CD4-positive, CD25-positive, alpha-beta regulatory T cell (primary cell): Measurements from ENCODE around the gene TMC6. TPM values are rescaled to one million over a fixed set of nuclear protein-coding genes. Genes with fewer than 3 reads are reported as not detected.

Source experiments
- ATAC-seq, 2 donors: fragments of 150-1000 bp; cut with Tn5 transposase; one replicate each; pipeline ENCODE4 v1.10.0; 2021; ENCODE audit warnings: low read depth in 2 of 2, moderate number of reproducible peaks in 2 of 2, moderate library complexity in 1 of 2
- DNase-seq, 3 donors: peaks; one replicate each; pipeline versions ENCODE4 v3.0.0 to v3.0.0-alpha.2; 2012 to 2022; ENCODE audit warnings: mixed read lengths in 1 of 3
- H3K27ac ChIP-seq: one replicate; pipeline ENCODE4 v1.7.0; 2013; ENCODE audit warnings: mild to moderate bottlenecking, low read length; ENCODE audit not compliant: insufficient read depth, poor library complexity, severe bottlenecking
- H3K27me3 ChIP-seq: one replicate; pipeline ENCODE4 v1.7.0; 2013; ENCODE audit warnings: low read length; ENCODE audit not compliant: control insufficient read depth, insufficient read depth
- H3K36me3 ChIP-seq: one replicate; pipeline ENCODE4 v1.7.0; 2013; ENCODE audit warnings: mild to moderate bottlenecking, low read length, moderate library complexity; ENCODE audit not compliant: control insufficient read depth, insufficient read depth
- H3K4me1 ChIP-seq: 2 replicates; pipeline ENCODE4 v1.7.0; 2013; ENCODE audit warnings: mild to moderate bottlenecking, low read length; ENCODE audit not compliant: insufficient read depth, control insufficient read depth, poor library complexity, severe bottlenecking
- H3K4me3 ChIP-seq: one replicate; pipeline ENCODE4 v1.7.0; 2013; ENCODE audit warnings: low read depth, mild to moderate bottlenecking, low read length, moderate library complexity
- H3K9me3 ChIP-seq, 2 experiments: 1 replicate in 1 of 2; 2 replicates in 1 of 2; pipeline ENCODE4 v1.7.0; 2013; ENCODE audit warnings: low read length in 2 of 2, mild to moderate bottlenecking in 1 of 2, moderate library complexity in 1 of 2; ENCODE audit not compliant: control insufficient read depth in 2 of 2
- H3K27ac Mint-ChIP-seq, 3 donors: one replicate each; pipeline ENCODE4 v1.8.0; 2020 to 2022; ENCODE audit warnings: mild to moderate bottlenecking in 3 of 3, mixed read lengths in 3 of 3, moderate library complexity in 2 of 3
- H3K27me3 Mint-ChIP-seq: one replicate; pipeline ENCODE4 v1.8.0; 2022; ENCODE audit warnings: mild to moderate bottlenecking, mixed read lengths
- H3K36me3 Mint-ChIP-seq: one replicate; pipeline ENCODE4 v1.8.0; 2020; ENCODE audit warnings: mixed read lengths
- H3K4me1 Mint-ChIP-seq, 4 donors: one replicate each; pipeline ENCODE4 v1.8.0; 2020 to 2022; ENCODE audit warnings: mixed read lengths in 4 of 4, mild to moderate bottlenecking in 1 of 4
- H3K4me3 Mint-ChIP-seq, 4 donors: one replicate each; pipeline ENCODE4 v1.8.0; 2020 to 2022; ENCODE audit warnings: mild to moderate bottlenecking in 4 of 4, mixed read lengths in 4 of 4, moderate library complexity in 3 of 4
- H3K9me3 Mint-ChIP-seq, 7 donors: one replicate each; pipeline ENCODE4 v1.8.0; 2020 to 2022; ENCODE audit warnings: mixed read lengths in 7 of 7, mild to moderate bottlenecking in 3 of 7, moderate library complexity in 2 of 7
- polyA plus RNA-seq, 4 donors: library from polyadenylated mRNA; unstranded; fragments of 300-500 nt; fragmentation: Illumina TruSeq; gene quantifications; one replicate each; pipeline ENCODE4 v1.2.3, GENCODE V29; 2021
- total RNA-seq: library from RNA; stranded (reverse); gene quantifications from one replicate; pipeline ENCODE4 v1.2.3, GENCODE V29; 2022

Gene TMC6
- total and polyA plus RNA-seq, 5 donors from 2014 or later, result 160 to 727 (median 234) TPM

DNA sequence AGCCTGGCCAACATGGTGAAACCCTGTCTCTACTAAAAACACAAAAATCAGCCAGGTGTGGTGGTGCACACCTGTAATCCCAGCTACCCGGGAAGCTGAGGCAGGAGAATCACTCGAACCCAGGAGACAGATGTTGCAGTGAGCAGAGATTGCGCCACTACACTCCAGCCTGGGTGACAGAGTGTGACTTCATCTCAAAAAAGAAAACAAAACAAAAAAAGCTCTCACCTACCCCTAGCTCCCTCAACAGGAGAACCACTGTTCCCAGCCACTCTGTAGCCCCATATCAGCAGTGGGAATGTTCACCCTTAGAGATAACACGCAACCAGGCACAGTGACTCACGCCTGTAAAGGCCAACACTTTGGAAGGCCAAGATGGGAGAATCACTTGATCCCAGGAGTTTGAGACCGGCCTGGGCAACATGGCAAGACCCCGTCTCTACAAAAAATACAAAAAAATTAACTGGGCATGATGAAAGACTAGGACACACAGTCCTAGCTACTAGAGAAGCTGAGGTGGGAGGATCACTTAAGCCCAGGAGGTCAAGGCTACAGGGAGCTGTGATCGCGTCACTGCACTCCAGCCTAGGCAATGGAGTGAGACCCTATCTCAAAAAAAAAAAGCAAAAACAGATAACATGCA is 7.4 kb upstream of the TMC6 start:
- Histone ChIP-seq H3K36me3 (peaks cover 41% of the 10 kb centered on the region), H3K4me1 (peaks cover 78% of the 10 kb centered on the region), H3K4me3 (no peak overlapping the region), H3K9me3 (no peaks in the 10 kb centered on the region), H3K27me3 (no peaks in the 10 kb centered on the region), H3K27ac (no peak overlapping the region)
- Mint-ChIP-seq H3K9me3 (no peaks in the 10 kb centered on the region), H3K36me3 (peaks cover 29% of the 10 kb centered on the region), H3K27me3 (no peaks in the 10 kb centered on the region), H3K4me3 (peak overlapping the region; percentile 44 to 80 (median 63)), H3K27ac (peak overlapping the region; percentile 65 to 89 (median 71)), H3K4me1 (peaks cover 9 to 75% (median 30%) of the 10 kb centered on the region in 4 donors)
- no peak for DNase-seq
- ATAC-seq, result no peak

DNA sequence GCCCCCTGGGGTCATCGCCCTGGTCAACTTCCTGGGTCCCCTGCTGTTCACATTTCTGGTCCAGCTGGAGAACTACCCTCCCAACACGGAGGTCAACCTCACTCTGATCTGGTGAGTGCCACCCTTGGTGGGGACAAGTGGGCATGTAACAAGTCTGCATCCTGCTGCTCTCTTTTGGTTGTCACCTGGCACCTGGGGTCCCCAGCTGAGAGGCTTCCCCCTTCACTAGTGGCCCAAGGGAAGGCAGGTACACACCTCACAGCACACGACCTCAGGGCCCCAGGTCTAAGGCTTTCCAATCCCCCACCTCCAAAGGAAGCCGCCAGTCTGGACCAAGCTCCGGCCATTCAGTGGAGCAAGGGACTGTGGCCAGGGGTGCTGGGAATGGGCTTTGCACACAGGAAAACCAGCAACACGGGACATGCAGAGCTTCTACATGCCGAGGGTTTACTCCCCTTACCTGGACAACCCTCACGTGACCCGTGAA is 6.4 kb upstream of the TMC6 start:
- H3K4me3 ChIP-seq, result no peak overlapping the region
- peaks cover 84% of the 10 kb centered on the region for H3K4me1 ChIP-seq
- Mint-ChIP-seq H3K4me3 (peak overlapping the region in 2 of 4 donors; percentile 19 to 60), H3K4me1 (peaks cover 9 to 77% (median 35%) of the 10 kb centered on the region in 4 donors), H3K36me3 (peaks cover 29% of the 10 kb centered on the region), H3K27me3 (peaks cover 1% of the 10 kb centered on the region), H3K27ac (peak overlapping the region in 1 of 3 donors; percentile 86), H3K9me3 (no peaks in the 10 kb centered on the region)
- H3K27me3 ChIP-seq, result no peaks in the 10 kb centered on the region
- no peak for ATAC-seq
- DNase-seq, result peak in 1 of 3 donors; percentile 6
- no peaks in the 10 kb centered on the region for H3K9me3 ChIP-seq
- peaks cover 41% of the 10 kb centered on the region for H3K36me3 ChIP-seq
- H3K27ac ChIP-seq, result no peak overlapping the region

DNA sequence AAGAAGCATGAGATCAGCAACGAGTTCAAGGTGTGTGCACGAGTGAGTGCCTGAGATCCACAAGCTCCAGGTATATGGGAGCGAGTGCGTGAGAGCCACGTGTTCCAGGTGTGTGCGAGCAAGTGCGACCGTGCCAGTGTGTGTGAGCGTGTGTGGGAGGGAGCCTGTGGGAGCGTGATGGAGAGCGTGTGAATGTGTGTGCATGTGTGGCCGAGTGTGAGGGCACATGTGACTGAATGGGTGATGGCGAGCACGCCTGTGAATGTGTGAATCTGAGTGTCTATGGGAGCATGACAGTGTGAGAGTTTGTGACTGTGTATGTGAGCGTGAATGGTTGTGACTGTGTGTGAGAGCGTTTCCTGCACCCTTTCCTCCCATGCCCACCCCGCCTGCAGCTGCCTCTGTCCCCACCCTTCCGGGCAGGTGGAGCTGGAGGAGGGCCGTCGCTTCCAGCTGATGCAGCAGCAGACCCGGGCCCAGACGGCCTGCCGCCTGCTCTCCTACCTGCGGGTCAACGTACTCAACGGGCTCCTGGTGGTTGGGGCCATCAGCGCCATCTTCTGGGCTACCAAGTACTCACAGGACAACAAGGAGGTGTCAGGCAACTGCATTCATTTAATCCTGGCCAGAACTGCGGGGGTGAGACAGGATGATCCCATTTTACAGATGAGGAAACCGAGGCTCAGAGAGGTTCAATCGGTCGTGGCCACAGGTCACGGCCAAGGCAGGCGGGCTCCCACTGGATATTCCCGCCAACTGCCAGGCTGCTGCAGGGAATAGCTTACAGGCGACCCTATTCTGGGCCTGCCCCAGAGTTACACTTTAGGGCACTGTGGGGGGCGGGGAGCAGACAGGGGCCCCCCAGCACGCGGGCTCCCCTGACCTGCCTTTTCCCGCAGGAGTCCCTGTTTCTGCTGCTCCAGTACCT is 5.7 kb upstream of the TMC6 start:
- H3K4me1 Mint-ChIP-seq, result peaks cover 9 to 80% (median 37%) of the 10 kb centered on the region in 4 donors
- peak overlapping the region; percentile 86 to 97 (median 87) for H3K27ac Mint-ChIP-seq
- peak overlapping the region; percentile 79 to 93 (median 88) for H3K4me3 Mint-ChIP-seq
- peak; percentile 44 to 50 for ATAC-seq
- peaks cover 5% of the 10 kb centered on the region for H3K27me3 Mint-ChIP-seq
- peak; percentile 73 to 95 (median 88) for DNase-seq
- Histone ChIP-seq H3K4me1 (peaks cover 88% of the 10 kb centered on the region), H3K9me3 (no peaks in the 10 kb centered on the region), H3K36me3 (peaks cover 41% of the 10 kb centered on the region), H3K27ac (peak overlapping the region; percentile 92), H3K27me3 (no peaks in the 10 kb centered on the region), H3K4me3 (peak overlapping the region; percentile 69)
- H3K36me3 Mint-ChIP-seq, result peaks cover 29% of the 10 kb centered on the region
- H3K9me3 Mint-ChIP-seq, result no peaks in the 10 kb centered on the region

DNA sequence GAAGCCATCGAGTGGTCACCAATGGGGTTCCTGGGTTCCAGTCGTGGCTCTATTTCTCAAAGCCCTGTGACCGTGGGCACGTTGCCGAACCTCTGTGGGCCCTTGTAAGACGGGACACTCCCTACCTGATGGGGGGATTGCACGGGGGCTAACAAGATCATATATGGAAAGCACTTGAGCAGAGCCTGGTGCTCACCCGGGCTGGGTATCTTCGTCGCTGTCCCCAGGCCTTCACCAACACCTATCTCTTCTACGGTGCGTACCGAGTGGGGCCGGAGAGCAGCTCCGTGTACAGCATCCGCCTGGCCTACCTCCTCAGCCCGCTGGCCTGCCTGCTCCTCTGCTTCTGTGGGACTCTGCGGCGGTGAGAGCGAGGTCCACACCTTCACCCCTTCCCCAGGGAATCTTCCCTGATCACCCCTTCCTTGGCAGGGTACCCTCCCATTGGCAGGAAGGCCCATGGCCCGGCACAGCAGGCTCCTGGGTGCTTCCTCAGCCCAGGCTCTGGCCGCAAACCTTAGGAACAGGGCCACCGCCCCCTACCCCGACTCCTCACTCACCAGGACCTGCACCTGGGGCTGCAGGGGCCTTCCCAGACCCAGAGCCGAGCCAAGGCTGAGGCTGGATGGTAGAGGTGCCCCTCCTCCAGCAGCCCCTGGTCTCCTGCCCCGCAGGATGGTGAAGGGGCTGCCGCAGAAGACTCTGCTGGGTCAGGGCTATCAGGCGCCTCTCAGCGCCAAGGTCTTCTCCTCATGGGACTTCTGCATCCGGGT is 4.8 kb upstream of the TMC6 start:
- peak overlapping the region; percentile 70 for H3K4me3 ChIP-seq
- Mint-ChIP-seq H3K27ac (peak overlapping the region; percentile 86 to 97 (median 87)), H3K27me3 (peaks cover 5% of the 10 kb centered on the region), H3K36me3 (peaks cover 29% of the 10 kb centered on the region), H3K4me3 (peak overlapping the region; percentile 79 to 93 (median 88)), H3K4me1 (peaks cover 9 to 76% (median 38%) of the 10 kb centered on the region in 4 donors), H3K9me3 (no peaks in the 10 kb centered on the region)
- DNase-seq (no peak), ATAC-seq (no peak)
- no peaks in the 10 kb centered on the region for H3K9me3 ChIP-seq
- no peaks in the 10 kb centered on the region for H3K27me3 ChIP-seq
- peaks cover 90% of the 10 kb centered on the region for H3K4me1 ChIP-seq
- H3K36me3 ChIP-seq, result peaks cover 41% of the 10 kb centered on the region
- H3K27ac ChIP-seq, result peak overlapping the region; percentile 92

DNA sequence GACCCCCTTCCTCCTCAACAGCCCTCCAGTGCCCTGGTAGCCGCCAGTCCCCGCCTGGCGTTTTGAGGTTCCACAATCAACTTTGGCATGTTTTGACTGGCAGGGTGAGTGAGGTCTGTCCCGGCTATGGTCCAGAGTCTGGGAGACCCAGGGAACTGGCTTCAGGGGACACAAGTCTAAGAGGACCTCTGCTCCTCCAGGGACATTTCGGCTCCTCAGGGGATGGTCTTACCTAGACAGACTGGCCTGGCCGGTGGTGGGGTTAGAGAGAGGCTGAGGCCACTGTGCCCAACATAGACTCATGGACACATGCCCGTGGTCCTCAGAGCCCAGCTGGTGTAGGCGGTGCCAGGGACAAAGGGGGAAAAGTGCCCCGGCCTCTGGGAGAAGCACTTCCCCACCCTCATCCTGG is 4.2 kb upstream of the TMC6 start:
- H3K4me1 ChIP-seq, result peaks cover 84% of the 10 kb centered on the region
- DNase-seq (no peak), ATAC-seq (no peak)
- no peaks in the 10 kb centered on the region for H3K27me3 ChIP-seq
- peak overlapping the region; percentile 62 to 97 (median 86) for H3K27ac Mint-ChIP-seq
- peak overlapping the region; percentile 92 for H3K27ac ChIP-seq
- no peaks in the 10 kb centered on the region for H3K9me3 ChIP-seq
- peaks cover 41% of the 10 kb centered on the region for H3K36me3 ChIP-seq
- H3K4me1 Mint-ChIP-seq, result peaks cover 9 to 72% (median 37%) of the 10 kb centered on the region in 4 donors
- H3K36me3 Mint-ChIP-seq, result peaks cover 29% of the 10 kb centered on the region
- peaks cover 5% of the 10 kb centered on the region for H3K27me3 Mint-ChIP-seq
- H3K4me3 ChIP-seq, result peak overlapping the region; percentile 70
- peak overlapping the region; percentile 79 to 93 (median 88) for H3K4me3 Mint-ChIP-seq
- H3K9me3 Mint-ChIP-seq, result no peaks in the 10 kb centered on the region

DNA sequence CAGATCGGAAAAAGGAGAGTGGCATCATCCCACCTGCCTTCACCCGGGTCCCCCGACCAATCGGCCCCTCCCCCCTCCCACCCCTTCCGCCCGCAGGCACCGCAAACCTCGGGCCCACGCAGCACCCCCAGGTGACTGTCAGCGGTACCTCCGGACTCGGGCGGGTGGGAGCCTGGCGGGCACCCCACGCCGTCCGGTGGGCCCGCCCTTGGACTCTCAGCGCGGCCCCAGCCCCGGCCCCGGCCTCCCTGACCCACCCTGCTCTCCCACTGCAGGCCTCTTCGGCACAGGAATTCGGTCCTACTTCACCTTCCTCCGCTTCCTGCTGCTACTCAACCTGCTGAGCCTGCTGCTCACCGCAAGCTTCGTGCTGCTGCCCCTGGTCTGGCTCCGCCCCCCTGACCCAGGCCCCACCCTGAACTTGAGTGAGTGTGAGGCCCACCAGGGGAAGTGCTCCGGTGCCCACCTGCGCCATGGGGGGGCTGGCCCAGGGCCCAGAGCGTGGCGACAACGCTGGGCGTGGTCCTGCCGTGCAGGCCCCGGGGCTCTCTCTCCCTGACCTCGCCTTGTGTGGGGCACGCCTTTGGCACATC is 3.6 kb upstream of the TMC6 start:
- ATAC-seq, result peak in 1 of 2 donors; percentile 4
- peaks cover 5% of the 10 kb centered on the region for H3K27me3 Mint-ChIP-seq
- H3K27ac Mint-ChIP-seq, result peak overlapping the region; percentile 62 to 97 (median 86)

More for the DNA sequence above, 3.6 kb upstream of the TMC6 start:
- H3K27ac ChIP-seq, result peak overlapping the region; percentile 92
- no peaks in the 10 kb centered on the region for H3K9me3 Mint-ChIP-seq
- peaks cover 9 to 68% (median 33%) of the 10 kb centered on the region in 4 donors for H3K4me1 Mint-ChIP-seq
- no peaks in the 10 kb centered on the region for H3K27me3 ChIP-seq
- H3K4me3 Mint-ChIP-seq, result peak overlapping the region; percentile 79 to 99 (median 90)
- H3K36me3 ChIP-seq, result peaks cover 41% of the 10 kb centered on the region
- H3K9me3 ChIP-seq, result no peaks in the 10 kb centered on the region
- peaks cover 30% of the 10 kb centered on the region for H3K36me3 Mint-ChIP-seq
- peak; percentile 66 to 91 (median 71) for DNase-seq
- H3K4me3 ChIP-seq, result peak overlapping the region; percentile 70
- H3K4me1 ChIP-seq, result peaks cover 80% of the 10 kb centered on the region
